ENCODE data around the gene KANK4. TPM values are rescaled to one million over a fixed set of nuclear protein-coding genes. Genes with fewer than 3 reads are reported as not detected.
"Not testable (repeated sequence)": the region's sequence is repeated elsewhere in the genome, so short reads cannot be mapped to it uniquely, and the experiment has no call there.

Gene KANK4
- total and polyA plus RNA-seq, 5 experiments from 2014 or later: not detected

DNA sequence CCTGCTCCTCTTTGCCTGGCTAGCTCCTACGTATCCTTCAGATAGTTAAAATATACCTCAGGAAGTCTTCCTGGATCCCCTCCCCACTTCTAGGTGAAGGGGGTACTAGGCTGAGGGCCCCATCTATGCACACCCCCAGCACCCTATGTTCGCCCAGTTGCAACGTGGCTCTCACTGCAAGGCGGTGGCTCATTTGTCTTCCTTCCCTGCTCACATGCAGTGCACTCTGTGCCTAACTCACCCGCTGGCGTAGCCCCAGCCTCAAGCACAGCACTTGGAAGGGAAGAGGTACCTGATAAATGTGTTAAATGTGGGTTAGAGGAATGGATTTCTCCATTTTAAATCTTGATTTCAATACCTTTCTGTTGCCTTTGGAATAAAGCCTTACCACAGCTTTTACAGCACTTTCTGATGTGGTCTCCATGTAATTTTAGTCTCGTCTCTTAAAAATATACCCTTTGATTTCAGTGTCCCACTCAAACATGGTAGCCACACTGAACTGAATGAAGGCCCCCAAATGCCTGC is 85.2 kb downstream of the KANK4 start:
- Mint-ChIP-seq H3K27me3 (peaks cover 0 to 9% (median 0%) of the 10 kb centered on the region in 5 donors), H3K9me3 (no peaks in the 10 kb centered on the region), H3K27ac (no peak overlapping the region), H3K36me3 (no peaks in the 10 kb centered on the region), H3K4me1 (no peaks in the 10 kb centered on the region), H3K4me3 (no peak overlapping the region)
- ATAC-seq (no peak), DNase-seq (no peak)
- POLR2A ChIA-PET: no interaction called here

DNA sequence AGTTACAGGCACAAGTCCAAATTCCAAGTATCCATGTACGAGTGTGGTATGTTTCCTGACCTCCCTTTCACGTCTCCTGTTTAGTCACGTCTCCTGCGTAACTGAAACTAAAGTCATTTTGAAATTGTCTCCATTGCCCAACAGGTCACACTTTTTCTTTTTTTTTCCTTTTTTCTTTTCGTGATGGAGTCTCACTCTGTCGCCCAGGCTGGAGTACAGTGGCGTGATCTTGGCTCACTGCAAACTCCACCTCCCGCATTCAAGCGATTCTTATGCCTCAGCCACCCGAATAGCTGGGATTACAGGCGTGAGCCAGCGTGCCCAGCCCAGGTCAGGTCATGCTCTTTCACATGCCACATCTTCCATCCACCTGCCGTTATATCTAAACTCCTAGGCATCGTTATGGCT is 86.4 kb downstream of the KANK4 start:
- no peak for DNase-seq
- Mint-ChIP-seq H3K4me3 (no peak overlapping the region), H3K27ac (no peak overlapping the region), H3K27me3 (peaks cover 0 to 9% (median 0%) of the 10 kb centered on the region in 5 donors), H3K36me3 (no peaks in the 10 kb centered on the region), H3K9me3 (no peaks in the 10 kb centered on the region), H3K4me1 (no peaks in the 10 kb centered on the region)
- ATAC-seq: no peak
- POLR2A ChIA-PET: no interaction called here

DNA sequence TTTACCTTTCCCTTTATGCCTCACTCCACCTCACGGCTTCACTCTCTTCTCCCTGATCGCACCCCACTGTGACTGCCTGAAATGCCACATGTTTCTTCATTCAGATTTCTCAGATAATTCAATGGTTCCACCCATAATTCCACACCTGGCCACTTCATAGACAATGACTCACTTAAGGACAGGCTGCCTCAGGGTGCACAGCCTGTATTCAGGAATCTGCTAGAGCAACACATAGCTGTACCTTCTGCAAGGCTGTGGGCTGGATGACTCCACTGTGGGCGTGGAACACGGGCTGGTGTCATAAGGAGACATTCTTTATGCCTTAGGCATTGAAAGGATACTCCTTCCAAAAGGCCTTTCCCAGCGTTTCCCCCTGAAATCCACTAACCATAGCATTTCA is 88.5 kb downstream of the KANK4 start:
- Mint-ChIP-seq H3K4me1 (peaks cover 0 to 2% (median 0%) of the 10 kb centered on the region in 4 donors), H3K27ac (no peak overlapping the region), H3K36me3 (no peaks in the 10 kb centered on the region), H3K4me3 (no peak overlapping the region), H3K9me3 (no peaks in the 10 kb centered on the region), H3K27me3 (peaks cover 0 to 9% (median 2%) of the 10 kb centered on the region in 5 donors)
- no peak for ATAC-seq
- POLR2A ChIA-PET: no interaction called here
- DNase-seq: no peak

DNA sequence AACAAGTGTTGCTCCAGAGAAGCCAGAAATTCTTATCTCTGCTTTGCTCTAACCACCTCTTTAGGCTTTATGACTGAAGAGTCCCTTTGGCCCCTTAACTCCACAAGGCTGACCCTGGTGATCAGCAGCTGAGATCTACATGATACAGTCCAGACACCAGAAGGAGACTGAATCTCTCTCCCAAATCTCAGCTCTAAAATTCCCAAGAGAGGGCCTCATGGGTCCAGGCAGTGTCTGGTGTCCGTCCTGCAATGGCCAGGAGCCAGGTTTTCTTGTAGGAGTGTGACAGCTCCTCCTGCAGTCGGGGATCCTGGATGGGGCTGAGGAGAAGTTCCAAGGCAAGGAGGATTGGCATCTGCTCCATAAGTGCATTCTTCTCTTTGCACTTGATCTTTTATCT is 89.3 kb downstream of the KANK4 start:
- Mint-ChIP-seq H3K36me3 (no peaks in the 10 kb centered on the region), H3K4me3 (no peak overlapping the region), H3K27ac (peak overlapping the region in 1 of 10 donors; percentile 5), H3K27me3 (peaks cover 0 to 9% (median 2%) of the 10 kb centered on the region in 5 donors), H3K9me3 (no peaks in the 10 kb centered on the region), H3K4me1 (peaks cover 0 to 2% (median 0%) of the 10 kb centered on the region in 4 donors)
- ATAC-seq: no peak
- POLR2A ChIA-PET: no interaction called here
- no peak for DNase-seq

DNA sequence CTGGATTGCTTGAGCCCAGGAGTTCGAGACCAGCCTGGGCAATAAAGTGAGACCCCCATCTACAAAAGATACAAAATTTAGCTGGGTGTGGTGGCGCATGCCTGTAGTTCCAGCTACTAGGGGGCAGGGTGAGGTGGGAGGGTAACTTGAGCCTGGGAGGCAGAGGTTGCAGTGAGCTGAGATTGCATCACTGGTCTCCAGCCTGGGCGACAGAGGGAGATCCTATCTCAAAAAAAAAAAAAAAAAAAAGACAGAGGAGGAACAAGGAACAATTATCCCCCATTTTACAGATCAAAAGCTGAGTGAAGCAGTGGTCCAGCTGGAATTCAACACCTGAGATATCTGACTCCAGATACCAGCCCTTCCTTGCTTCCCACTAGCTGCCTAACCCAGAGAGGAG is 89.8 kb downstream of the KANK4 start:
- ATAC-seq (no peak), DNase-seq (no peak)
- Mint-ChIP-seq H3K27me3 (peaks cover 0 to 9% (median 2%) of the 10 kb centered on the region in 5 donors), H3K4me3 (no peak overlapping the region), H3K27ac (no peak overlapping the region), H3K4me1 (peaks cover 0 to 2% (median 0%) of the 10 kb centered on the region in 4 donors), H3K36me3 (no peaks in the 10 kb centered on the region), H3K9me3 (no peaks in the 10 kb centered on the region)
- POLR2A ChIA-PET: no interaction called here

DNA sequence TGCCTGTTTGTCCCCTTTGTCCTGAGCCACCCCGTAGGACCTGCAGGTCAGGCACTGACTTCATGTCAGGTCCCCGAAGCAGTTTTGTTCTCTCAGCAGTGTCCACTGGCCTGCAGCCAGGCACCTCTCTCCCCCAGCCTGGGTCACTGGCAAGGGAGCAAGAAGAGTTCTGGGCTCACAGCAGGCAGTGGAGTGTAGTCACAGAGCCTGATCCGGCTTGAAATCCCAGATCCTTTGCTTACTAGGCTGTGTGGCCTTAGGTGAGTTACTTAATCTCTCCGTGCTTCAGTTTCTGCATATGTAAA is 90.4 kb downstream of the KANK4 start:
- Mint-ChIP-seq H3K4me1 (peaks cover 0 to 2% (median 0%) of the 10 kb centered on the region in 4 donors), H3K9me3 (no peaks in the 10 kb centered on the region), H3K4me3 (no peak overlapping the region), H3K36me3 (no peaks in the 10 kb centered on the region), H3K27me3 (peaks cover 0 to 9% (median 2%) of the 10 kb centered on the region in 5 donors), H3K27ac (no peak overlapping the region)
- POLR2A ChIA-PET: no interaction called here
- DNase-seq (no peak), ATAC-seq (no peak)

DNA sequence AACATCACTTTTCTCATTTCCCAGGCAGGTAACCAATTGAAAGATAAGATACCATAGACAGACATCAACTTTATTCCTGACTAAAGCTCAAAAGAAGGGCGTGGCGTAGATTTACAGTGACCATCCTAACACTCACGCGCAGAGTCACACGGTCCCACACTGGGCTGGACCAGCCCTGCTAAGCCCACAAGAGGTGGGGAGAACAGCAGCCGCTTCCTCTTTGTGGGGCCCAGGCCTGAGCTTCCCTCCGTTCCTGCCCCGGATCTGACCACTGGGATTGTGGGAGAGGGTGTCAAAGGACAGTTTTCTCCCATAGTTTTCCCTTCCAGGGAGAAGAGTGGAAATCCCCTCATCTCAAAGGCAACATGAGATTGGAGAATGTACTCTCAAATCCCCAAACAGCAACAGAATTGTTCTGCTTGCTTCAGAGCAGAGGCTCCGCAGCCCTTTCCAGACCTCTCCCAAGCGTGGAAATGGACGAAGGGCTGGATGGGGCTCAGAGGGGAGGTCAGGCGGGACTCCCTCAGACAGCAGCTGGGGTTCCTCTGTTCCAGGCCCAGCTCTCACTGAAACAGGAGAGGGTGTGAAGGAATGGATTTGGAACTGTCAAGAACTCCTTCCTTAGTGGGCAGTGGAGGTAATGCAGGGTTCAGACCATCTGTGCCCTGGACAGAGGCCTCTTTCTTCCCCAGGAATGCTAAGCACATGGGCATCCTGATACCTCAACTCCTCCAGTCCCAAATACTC is 90.9 kb downstream of the KANK4 start:
- H3K27me3 Mint-ChIP-seq: peaks cover 0 to 9% (median 2%) of the 10 kb centered on the region in 5 donors
- no peak overlapping the region for H3K27ac Mint-ChIP-seq
- ATAC-seq (no peak), DNase-seq (no peak)
- no peaks in the 10 kb centered on the region for H3K9me3 Mint-ChIP-seq
- H3K36me3 Mint-ChIP-seq: no peaks in the 10 kb centered on the region
- H3K4me3 Mint-ChIP-seq: no peak overlapping the region
- POLR2A ChIA-PET: no interaction called here
- H3K4me1 Mint-ChIP-seq: peaks cover 0 to 2% (median 0%) of the 10 kb centered on the region in 4 donors

DNA sequence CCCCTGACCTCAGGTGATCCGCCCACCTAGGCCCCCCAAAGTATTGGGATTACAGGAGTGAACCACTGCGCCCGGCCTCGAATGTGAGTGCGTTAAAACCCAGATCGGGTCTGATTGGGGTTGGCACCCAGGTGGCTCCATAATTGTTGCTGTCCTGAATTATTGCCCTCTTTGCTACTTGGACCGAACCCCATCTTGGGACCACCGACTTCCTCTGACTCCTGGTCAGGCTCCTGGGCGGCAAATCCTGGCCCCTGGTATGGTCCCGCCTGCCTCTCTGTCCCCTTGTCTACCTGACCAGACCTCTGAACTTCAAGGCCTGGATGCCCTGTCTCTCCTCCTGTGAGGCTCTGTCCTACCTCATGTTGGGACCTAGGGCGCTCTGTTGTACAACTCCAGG is 91.7 kb downstream of the KANK4 start:
- Mint-ChIP-seq H3K27me3 (peaks cover 0 to 9% (median 2%) of the 10 kb centered on the region in 5 donors), H3K36me3 (no peaks in the 10 kb centered on the region), H3K27ac (no peak overlapping the region), H3K4me3 (no peak overlapping the region), H3K9me3 (no peaks in the 10 kb centered on the region), H3K4me1 (peaks cover 0 to 2% (median 0%) of the 10 kb centered on the region in 4 donors)
- no peak for ATAC-seq
- no peak for DNase-seq
- POLR2A ChIA-PET: no interaction called here

DNA sequence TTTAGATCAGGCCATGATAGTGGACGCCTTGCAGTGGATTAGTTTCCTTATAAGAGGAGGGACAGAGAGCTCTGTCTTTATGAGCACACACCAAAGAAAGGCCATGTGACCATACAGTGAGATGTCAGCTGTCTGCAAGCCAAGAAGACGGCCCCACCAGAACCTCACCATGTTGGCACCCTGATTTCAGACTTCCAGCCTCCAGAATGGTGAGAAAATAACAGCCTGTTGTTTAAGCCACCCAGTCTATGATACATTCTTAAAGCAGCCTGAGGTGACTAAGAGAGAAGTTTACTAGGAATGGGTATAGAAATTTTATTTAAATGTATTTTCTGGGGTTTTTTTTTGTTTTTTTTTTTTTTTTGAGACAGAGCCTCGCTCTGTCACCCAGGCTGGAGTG is 95.1 kb downstream of the KANK4 start:
- H3K27me3 Mint-ChIP-seq: peaks cover 0 to 4% (median 0%) of the 10 kb centered on the region in 5 donors
- H3K9me3 Mint-ChIP-seq: no peaks in the 10 kb centered on the region
- H3K27ac Mint-ChIP-seq: no peak overlapping the region
- H3K4me3 Mint-ChIP-seq: no peak overlapping the region
- POLR2A ChIA-PET: no interaction called here
- ATAC-seq: no peak
- H3K4me1 Mint-ChIP-seq: peaks cover 0 to 2% (median 0%) of the 10 kb centered on the region in 4 donors
- DNase-seq: no peak
- no peaks in the 10 kb centered on the region for H3K36me3 Mint-ChIP-seq

DNA sequence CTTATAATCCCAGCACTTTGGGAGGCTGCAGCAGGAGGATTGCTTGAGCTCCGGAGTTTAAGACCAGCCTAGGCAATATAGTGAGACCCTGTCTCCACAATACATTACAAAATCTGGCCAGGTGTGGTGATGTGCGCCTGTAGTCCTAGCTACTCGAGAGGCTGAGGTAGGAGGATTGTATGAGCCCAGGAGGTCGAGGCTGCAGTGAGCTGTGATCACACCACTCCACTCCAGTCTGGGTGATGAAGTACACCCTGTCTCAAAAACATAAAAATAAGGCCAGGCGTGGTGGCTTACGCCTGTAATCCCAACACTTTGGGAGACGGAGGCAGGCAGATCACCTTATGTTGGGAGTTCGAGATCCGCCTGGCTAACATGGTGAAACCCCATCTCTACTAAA is 96.9 kb downstream of the KANK4 start:
- DNase-seq (no peak), ATAC-seq (no peak)
- Mint-ChIP-seq H3K27ac (no peak overlapping the region), H3K36me3 (no peaks in the 10 kb centered on the region), H3K9me3 (peaks cover 0 to 3% (median 0%) of the 10 kb centered on the region in 9 donors), H3K4me1 (no peaks in the 10 kb centered on the region), H3K4me3 (no peak overlapping the region), H3K27me3 (no peaks in the 10 kb centered on the region)
- POLR2A ChIA-PET: interaction anchor here (0.9 kb wide), 1 partner anchor 30 kb away, joined by 5 read pairs; no protein-coding TSS in a partner anchor

DNA sequence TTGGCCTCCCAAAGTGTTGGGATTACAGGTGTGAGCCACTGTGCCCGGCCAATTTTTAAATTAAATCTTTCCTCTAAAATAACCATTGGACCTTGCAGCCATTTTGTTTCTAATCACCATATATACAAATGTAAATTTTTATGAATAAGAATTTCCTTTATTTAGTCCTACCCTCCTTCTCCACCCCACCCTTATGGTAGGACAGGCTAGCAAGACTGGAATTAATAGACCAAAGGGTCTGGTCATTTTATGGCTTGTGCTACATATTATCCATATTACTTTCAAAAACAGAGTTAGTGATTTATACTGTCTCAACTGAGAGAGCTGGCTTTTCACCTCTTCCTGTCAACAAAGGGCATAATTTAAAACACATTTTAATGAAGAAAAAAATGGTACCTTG is 98.1 kb downstream of the KANK4 start:
- Mint-ChIP-seq H3K27me3 (no peaks in the 10 kb centered on the region), H3K27ac (no peak overlapping the region), H3K4me1 (no peaks in the 10 kb centered on the region), H3K9me3 (peaks cover 0 to 3% (median 0%) of the 10 kb centered on the region in 9 donors), H3K36me3 (no peaks in the 10 kb centered on the region), H3K4me3 (no peak overlapping the region)
- ATAC-seq: no peak
- POLR2A ChIA-PET: interaction anchor here (0.6 kb wide), 1 partner anchor 13 kb away, joined by 3 read pairs; no protein-coding TSS in a partner anchor
- DNase-seq: no peak

DNA sequence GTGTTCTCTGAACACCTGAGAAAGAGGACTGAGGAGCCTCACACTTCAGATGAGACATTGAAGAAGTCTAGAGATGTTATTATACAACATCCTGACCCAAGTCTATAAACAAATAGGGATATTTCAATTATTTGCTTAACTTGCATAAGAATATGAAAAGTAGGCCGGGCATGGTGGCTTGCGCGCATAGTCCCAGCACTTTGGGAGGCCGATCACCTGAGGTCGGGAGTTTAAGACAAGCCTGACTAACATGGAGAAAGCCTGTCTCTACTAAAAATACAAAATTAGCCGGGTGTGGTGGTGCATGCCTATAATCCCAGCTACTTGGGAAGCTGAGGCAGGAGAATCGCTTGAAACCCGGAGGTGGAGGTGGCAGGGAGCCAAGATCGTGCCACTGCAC is 98.8 kb downstream of the KANK4 start:
- POLR2A ChIA-PET: interaction anchor here (0.6 kb wide), 1 partner anchor 12 kb away, joined by 3 read pairs; no protein-coding TSS in a partner anchor
- not testable (repeated sequence) for H3K4me1 Mint-ChIP-seq, H3K36me3 Mint-ChIP-seq, H3K4me3 Mint-ChIP-seq, DNase-seq, H3K9me3 Mint-ChIP-seq, ATAC-seq, H3K27ac Mint-ChIP-seq, H3K27me3 Mint-ChIP-seq

DNA sequence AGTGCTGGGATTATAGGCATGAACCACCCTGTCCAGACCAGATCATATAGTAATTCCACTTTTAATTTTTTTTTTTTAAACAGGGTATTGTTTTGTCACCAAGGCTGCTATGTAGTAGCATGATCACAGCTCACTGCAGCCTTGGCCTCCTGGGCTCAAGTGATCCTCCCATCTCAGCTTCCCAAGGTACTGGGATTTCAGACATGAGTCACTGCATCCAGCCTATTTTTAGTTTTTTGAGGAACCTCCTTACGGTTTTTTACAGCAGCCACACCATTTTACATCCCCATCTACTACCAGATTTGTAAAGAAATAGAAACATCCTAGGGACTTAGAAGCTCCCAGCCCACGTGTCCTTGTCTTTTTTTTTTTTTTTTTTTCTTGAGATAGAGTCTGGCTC is 100.6 kb downstream of the KANK4 start:
- DNase-seq (no peak), ATAC-seq (no peak)

More for the DNA sequence above, 100.6 kb downstream of the KANK4 start:
- peaks cover 0 to 8% (median 0%) of the 10 kb centered on the region in 9 donors for H3K9me3 Mint-ChIP-seq
- H3K27me3 Mint-ChIP-seq: peaks cover 0 to 1% (median 0%) of the 10 kb centered on the region in 5 donors
- H3K36me3 Mint-ChIP-seq: no peaks in the 10 kb centered on the region
- no peaks in the 10 kb centered on the region for H3K4me1 Mint-ChIP-seq
- POLR2A ChIA-PET: no interaction called here
- no peak overlapping the region for H3K4me3 Mint-ChIP-seq
- H3K27ac Mint-ChIP-seq: no peak overlapping the region

Data from naive thymus-derived CD8-positive, alpha-beta T cell (primary cell).